SK-N-SH treated with all-trans-retinoic acid at 6 μM for 48 hours (cell line): ENCODE results near the gene ROMO1.

Experiments
- ATAC-seq: fragments of 200-7000 bp; cut with Tn5 transposase; 3 replicates; pipeline ENCODE4 v1.9.1; 2020; ENCODE audit warnings: mild to moderate bottlenecking, moderate library complexity
- ARNTL ChIP-seq: fragments of 450-650 bp; formaldehyde crosslinking; IDR thresholded peaks from 2 replicates; pipeline ENCODE4 v1.5.0; 2020; ENCODE audit warnings: low read depth, mild to moderate bottlenecking, moderate library complexity, borderline replicate concordance
- BACH2 ChIP-seq: fragments of 250-450 bp; sonication (Bioruptor Pico); IDR thresholded peaks from 2 replicates; pipeline ENCODE4 v1.9.0; 2021; ENCODE audit warnings: mild to moderate bottlenecking, borderline replicate concordance
- CSDC2 ChIP-seq: fragments of 250-450 bp; sonication (Bioruptor Pico); IDR thresholded peaks from 2 replicates; pipeline ENCODE4 v1.5.0; 2020; ENCODE audit warnings: mild to moderate bottlenecking, moderate library complexity
- CSRNP3 ChIP-seq: fragments of 250-450 bp; sonication (Bioruptor Pico); IDR thresholded peaks from 2 replicates; pipeline ENCODE4 v1.5.1; 2021; ENCODE audit warnings: mild to moderate bottlenecking, moderate library complexity
- ESRRG ChIP-seq: fragments of 250-450 bp; sonication (Bioruptor Pico); IDR thresholded peaks from 2 replicates; pipeline ENCODE4 v1.6.1; 2021; ENCODE audit warnings: mild to moderate bottlenecking
- GLIS3 ChIP-seq: fragments of 250-450 bp; sonication (Bioruptor Pico); IDR thresholded peaks from 2 replicates; pipeline ENCODE4 v1.5.0; 2020; ENCODE audit warnings: mild to moderate bottlenecking, moderate library complexity
- ISL1 ChIP-seq: fragments of 250-450 bp; sonication (Bioruptor Pico); IDR thresholded peaks from 2 replicates; pipeline ENCODE4 v2.1.2; 2022; ENCODE audit warnings: mild to moderate bottlenecking, moderate library complexity
- OSR1 ChIP-seq: fragments of 250-450 bp; sonication (Bioruptor Pico); IDR thresholded peaks from 2 replicates; pipeline ENCODE4 v1.8.0; 2022; ENCODE audit warnings: moderate library complexity, mild to moderate bottlenecking, inconsistent platforms
- PATZ1 ChIP-seq: fragments of 250-450 bp; sonication (Bioruptor Pico); IDR thresholded peaks from 2 replicates; pipeline ENCODE4 v1.8.0; 2020; ENCODE audit warnings: mild to moderate bottlenecking, moderate library complexity, borderline replicate concordance
- PPARA ChIP-seq: fragments of 250-450 bp; sonication (Bioruptor Pico); IDR thresholded peaks from 2 replicates; pipeline ENCODE4 v1.5.0; 2020; ENCODE audit warnings: mild to moderate bottlenecking, borderline replicate concordance
- RARB ChIP-seq: fragments of 250-450 bp; sonication (Bioruptor Pico); IDR thresholded peaks from 2 replicates; pipeline ENCODE4 v1.8.0; 2021; ENCODE audit warnings: mild to moderate bottlenecking, moderate library complexity
- SNAI2 ChIP-seq: fragments of 250-450 bp; sonication (Bioruptor Pico); IDR thresholded peaks from 2 replicates; pipeline ENCODE4 v1.5.0; 2020; ENCODE audit warnings: mild to moderate bottlenecking, moderate library complexity
- TCF4 ChIP-seq: fragments of 250-450 bp; sonication (Bioruptor Pico); IDR thresholded peaks from 2 replicates; pipeline ENCODE4 v1.8.0; 2021; ENCODE audit warnings: mild to moderate bottlenecking, moderate library complexity, borderline replicate concordance
- TOX ChIP-seq: fragments of 250-450 bp; sonication (Bioruptor Pico); IDR thresholded peaks from 2 replicates; pipeline ENCODE4 v1.8.0; 2021; ENCODE audit warnings: mild to moderate bottlenecking, moderate library complexity, borderline replicate concordance
- ZC3H10 ChIP-seq: fragments of 250-450 bp; sonication (Bioruptor Pico); IDR thresholded peaks from 2 replicates; pipeline ENCODE4 v1.5.1; 2021; ENCODE audit warnings: mild to moderate bottlenecking, moderate library complexity
- ZFP3 ChIP-seq: fragments of 250-450 bp; sonication (Bioruptor Pico); IDR thresholded peaks from 2 replicates; pipeline ENCODE4 v1.5.0; 2020; ENCODE audit warnings: mild to moderate bottlenecking, moderate library complexity
- ZFP30 ChIP-seq: fragments of 450-650 bp; formaldehyde crosslinking; IDR thresholded peaks from 2 replicates; pipeline ENCODE4 v1.5.0; 2022; ENCODE audit warnings: mild to moderate bottlenecking, moderate library complexity
- ZNF565 ChIP-seq: fragments of 450-650 bp; formaldehyde crosslinking; conservative IDR thresholded peaks from 2 replicates; pipeline ENCODE4 v1.5.0; 2020; ENCODE audit warnings: low read depth, mild to moderate bottlenecking, moderate library complexity
- ZNF70 ChIP-seq: fragments of 450-650 bp; formaldehyde crosslinking; IDR thresholded peaks from 2 replicates; pipeline ENCODE4 v1.5.0; 2020; ENCODE audit warnings: mild to moderate bottlenecking, moderate library complexity
- ZNF8 ChIP-seq: fragments of 450-650 bp; formaldehyde crosslinking; IDR thresholded peaks from 2 replicates; pipeline ENCODE4 v1.5.0; 2020; ENCODE audit warnings: mild to moderate bottlenecking, moderate library complexity
- TF ChIP-seq, protein P1 (sequence below): fragments of 250-450 bp; sonication (Bioruptor Pico); IDR thresholded peaks from 2 replicates; pipeline ENCODE4 v1.5.1; 2020; ENCODE audit warnings: low read depth, mild to moderate bottlenecking, moderate library complexity
- TF ChIP-seq, protein P2 (sequence below): fragments of 250-450 bp; sonication (Bioruptor Pico); IDR thresholded peaks from 2 replicates; pipeline ENCODE4 v1.5.0; 2020; ENCODE audit warnings: mild to moderate bottlenecking, moderate library complexity
- TF ChIP-seq, protein P3 (sequence below): fragments of 250-450 bp; sonication (Bioruptor Pico); IDR thresholded peaks from 2 replicates; pipeline ENCODE4 v1.8.0; 2021; ENCODE audit warnings: low read depth, mild to moderate bottlenecking, moderate library complexity, borderline replicate concordance

ROMO1 gene

GRCh38 chr20:35660122-35660937 is 38.9 kb upstream of the ROMO1 start:
- TF ChIP-seq, protein P1, sequence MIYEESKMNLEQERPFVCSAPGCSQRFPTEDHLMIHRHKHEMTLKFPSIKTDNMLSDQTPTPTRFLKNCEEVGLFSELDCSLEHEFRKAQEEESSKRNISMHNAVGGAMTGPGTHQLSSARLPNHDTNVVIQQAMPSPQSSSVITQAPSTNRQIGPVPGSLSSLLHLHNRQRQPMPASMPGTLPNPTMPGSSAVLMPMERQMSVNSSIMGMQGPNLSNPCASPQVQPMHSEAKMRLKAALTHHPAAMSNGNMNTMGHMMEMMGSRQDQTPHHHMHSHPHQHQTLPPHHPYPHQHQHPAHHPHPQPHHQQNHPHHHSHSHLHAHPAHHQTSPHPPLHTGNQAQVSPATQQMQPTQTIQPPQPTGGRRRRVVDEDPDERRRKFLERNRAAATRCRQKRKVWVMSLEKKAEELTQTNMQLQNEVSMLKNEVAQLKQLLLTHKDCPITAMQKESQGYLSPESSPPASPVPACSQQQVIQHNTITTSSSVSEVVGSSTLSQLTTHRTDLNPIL (CRISPR knock-in tag) = no peak
- TF ChIP-seq ZNF8 = no peak
- no peak for TF ChIP-seq RARB
- TF ChIP-seq BACH2 (CRISPR knock-in tag) = no peak
- TF ChIP-seq CSDC2 = no peak
- TF ChIP-seq, protein P2, sequence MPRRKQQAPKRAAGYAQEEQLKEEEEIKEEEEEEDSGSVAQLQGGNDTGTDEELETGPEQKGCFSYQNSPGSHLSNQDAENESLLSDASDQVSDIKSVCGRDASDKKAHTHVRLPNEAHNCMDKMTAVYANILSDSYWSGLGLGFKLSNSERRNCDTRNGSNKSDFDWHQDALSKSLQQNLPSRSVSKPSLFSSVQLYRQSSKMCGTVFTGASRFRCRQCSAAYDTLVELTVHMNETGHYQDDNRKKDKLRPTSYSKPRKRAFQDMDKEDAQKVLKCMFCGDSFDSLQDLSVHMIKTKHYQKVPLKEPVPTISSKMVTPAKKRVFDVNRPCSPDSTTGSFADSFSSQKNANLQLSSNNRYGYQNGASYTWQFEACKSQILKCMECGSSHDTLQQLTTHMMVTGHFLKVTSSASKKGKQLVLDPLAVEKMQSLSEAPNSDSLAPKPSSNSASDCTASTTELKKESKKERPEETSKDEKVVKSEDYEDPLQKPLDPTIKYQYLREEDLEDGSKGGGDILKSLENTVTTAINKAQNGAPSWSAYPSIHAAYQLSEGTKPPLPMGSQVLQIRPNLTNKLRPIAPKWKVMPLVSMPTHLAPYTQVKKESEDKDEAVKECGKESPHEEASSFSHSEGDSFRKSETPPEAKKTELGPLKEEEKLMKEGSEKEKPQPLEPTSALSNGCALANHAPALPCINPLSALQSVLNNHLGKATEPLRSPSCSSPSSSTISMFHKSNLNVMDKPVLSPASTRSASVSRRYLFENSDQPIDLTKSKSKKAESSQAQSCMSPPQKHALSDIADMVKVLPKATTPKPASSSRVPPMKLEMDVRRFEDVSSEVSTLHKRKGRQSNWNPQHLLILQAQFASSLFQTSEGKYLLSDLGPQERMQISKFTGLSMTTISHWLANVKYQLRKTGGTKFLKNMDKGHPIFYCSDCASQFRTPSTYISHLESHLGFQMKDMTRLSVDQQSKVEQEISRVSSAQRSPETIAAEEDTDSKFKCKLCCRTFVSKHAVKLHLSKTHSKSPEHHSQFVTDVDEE = no peak
- no peak for TF ChIP-seq GLIS3
- TF ChIP-seq SNAI2 (CRISPR knock-in tag) = no peak
- no peak for TF ChIP-seq TCF4 (CRISPR knock-in tag)
- TF ChIP-seq CSRNP3 (CRISPR knock-in tag) = no peak
- TF ChIP-seq, protein P3, sequence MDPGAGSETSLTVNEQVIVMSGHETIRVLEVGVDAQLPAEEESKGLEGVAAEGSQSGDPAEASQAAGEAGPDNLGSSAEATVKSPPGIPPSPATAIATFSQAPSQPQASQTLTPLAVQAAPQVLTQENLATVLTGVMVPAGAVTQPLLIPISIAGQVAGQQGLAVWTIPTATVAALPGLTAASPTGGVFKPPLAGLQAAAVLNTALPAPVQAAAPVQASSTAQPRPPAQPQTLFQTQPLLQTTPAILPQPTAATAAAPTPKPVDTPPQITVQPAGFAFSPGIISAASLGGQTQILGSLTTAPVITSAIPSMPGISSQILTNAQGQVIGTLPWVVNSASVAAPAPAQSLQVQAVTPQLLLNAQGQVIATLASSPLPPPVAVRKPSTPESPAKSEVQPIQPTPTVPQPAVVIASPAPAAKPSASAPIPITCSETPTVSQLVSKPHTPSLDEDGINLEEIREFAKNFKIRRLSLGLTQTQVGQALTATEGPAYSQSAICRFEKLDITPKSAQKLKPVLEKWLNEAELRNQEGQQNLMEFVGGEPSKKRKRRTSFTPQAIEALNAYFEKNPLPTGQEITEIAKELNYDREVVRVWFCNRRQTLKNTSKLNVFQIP (CRISPR knock-in tag) = no peak
- no peak for TF ChIP-seq ZC3H10 (CRISPR knock-in tag)
- TF ChIP-seq TOX (CRISPR knock-in tag) = no peak
- no peak for TF ChIP-seq ZFP3 (CRISPR knock-in tag)
- TF ChIP-seq PATZ1 (CRISPR knock-in tag) = no peak
- TF ChIP-seq OSR1 = no peak
- no peak for TF ChIP-seq ZNF565
- TF ChIP-seq ZFP30 = no peak
- no peak for TF ChIP-seq ISL1
- TF ChIP-seq, all 23 proteins: peak for 0
- ATAC-seq = no peak

- no peak for ATAC-seq
Measured at GRCh38 chr20:35661053-35661452, 38.2 kb upstream of the ROMO1 start.

DNA sequence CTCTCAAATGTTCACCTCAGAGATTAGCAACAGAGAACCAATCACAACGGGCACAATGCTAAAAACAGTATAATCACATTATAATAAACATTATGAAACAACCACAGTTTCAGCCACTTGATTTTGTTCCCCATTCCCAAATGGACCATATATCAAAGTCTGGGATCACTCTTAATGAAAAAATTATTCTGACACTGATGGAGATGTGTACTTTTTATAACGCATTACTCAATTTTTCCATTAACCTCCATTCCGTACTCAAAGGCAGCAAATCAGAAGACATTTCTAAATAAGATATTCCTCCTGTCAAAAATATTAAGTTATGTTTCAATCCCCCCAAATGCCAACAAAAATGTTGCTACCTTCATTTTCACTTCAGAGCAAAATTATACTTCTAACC is 37.3 kb upstream of the ROMO1 start:
- no peak for TF ChIP-seq OSR1
- peak; percentile 21; the same call in 1 of the 2 replicates for TF ChIP-seq ISL1
- ATAC-seq = no peak

More at GRCh38 chr20:35661053-35661452, 38.2 kb upstream of the ROMO1 start:
- no peak for TF ChIP-seq ZNF565

DNA sequence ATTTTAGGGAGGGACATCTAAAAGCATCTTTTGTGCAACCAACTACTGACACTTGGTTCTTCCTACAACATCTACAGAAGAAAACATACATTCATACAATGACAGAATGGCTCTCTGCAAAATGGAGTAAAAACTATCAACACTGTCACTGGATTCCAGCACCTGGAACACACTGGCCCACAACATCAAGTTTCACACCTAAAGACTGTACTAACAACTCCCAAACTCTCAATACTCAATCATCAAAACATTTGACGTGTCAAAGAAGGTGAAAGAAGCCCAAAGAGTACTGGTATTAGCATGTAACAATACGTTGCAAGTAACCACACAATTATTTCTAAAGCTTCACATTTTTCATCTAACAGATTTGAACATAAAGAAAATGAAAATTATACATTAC is 36.7 kb upstream of the ROMO1 start:
- ATAC-seq = no peak
- TF ChIP-seq ZNF565 (no peak), GLIS3 (no peak), ESRRG (CRISPR knock-in tag) (no peak), ZNF70 (CRISPR knock-in tag) (no peak), CSDC2 (no peak), ZFP30 (no peak), ISL1 (no peak), CSRNP3 (CRISPR knock-in tag) (no peak), OSR1 (no peak), ZC3H10 (CRISPR knock-in tag) (no peak), TCF4 (CRISPR knock-in tag) (no peak), ARNTL (no peak), RARB (no peak), PPARA (CRISPR knock-in tag) (no peak)
- TF ChIP-seq, protein P1 (CRISPR knock-in tag) = no peak
